Endometrial microvascular endothelial cells (primary cell): ENCODE measurements around the gene RASA3. TPM values are rescaled to one million over a fixed set of nuclear protein-coding genes. Genes with fewer than 3 reads are reported as not detected.
"Not testable (repeated sequence)": the region's sequence is repeated elsewhere in the genome, so short reads cannot be mapped to it uniquely, and the experiment has no call there.

ENCODE experiments used
- in situ Hi-C: cut with HindIII; loops from 2 replicates; pipeline ENCODE4 v1.10.0; 2017; ENCODE audit warnings: low sequenced_read_pairs, low pct_unique_long_range_greater_than_20kb; ENCODE audit errors: inconsistent ontology term
- total RNA-seq: library from RNA; depleted of rRNA; stranded (reverse); fragments of >200 nt; gene quantifications from one replicate; pipeline ENCODE4 v1.2.3, GENCODE V29; 2015; ENCODE audit errors: inconsistent ontology term

RASA3 gene
- total RNA-seq, 1 donor from 2014 or later = 56.0 TPM

DNA sequence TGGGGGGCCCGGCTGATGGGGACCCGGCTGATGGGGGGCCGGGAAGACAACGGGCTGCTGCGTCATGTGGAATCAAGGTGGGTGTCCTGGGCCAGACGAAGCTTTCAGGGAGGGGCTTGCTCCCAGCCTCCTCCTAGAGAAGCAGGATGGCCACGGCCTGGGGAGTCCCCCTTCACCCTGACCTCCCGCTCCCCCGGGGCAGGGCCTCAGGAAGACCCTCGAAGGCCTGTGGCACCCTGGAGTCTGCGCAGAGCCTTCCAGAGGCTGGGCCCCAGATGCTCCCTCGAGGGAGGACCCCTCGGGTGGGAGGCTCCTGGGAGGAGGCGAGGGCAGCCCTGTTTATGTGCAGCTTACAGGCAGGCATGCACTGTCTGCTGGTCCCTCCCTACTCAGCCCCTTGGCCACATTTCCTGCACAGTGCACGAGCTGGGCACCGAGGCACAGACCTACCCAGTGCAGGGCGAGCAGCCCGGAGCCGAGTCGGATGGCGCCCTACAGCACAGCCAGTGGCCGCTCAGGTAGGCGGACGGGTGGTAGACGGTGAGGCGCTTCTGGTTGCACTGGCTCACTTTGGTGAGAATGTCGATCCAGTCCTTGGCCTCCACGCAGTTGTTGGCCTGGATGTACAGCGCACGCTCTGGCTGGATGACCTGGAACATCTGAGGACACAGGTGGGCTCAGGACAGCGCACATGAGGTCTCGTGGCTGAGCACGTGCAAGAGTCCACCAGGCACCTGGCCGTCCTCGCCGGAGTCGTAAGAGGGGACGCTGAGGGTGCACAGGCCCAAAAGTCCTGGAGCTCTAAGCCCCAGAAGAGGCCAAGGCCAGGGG is 136.1 kb downstream of the RASA3 start:
- in situ Hi-C loops = no loop called here

DNA sequence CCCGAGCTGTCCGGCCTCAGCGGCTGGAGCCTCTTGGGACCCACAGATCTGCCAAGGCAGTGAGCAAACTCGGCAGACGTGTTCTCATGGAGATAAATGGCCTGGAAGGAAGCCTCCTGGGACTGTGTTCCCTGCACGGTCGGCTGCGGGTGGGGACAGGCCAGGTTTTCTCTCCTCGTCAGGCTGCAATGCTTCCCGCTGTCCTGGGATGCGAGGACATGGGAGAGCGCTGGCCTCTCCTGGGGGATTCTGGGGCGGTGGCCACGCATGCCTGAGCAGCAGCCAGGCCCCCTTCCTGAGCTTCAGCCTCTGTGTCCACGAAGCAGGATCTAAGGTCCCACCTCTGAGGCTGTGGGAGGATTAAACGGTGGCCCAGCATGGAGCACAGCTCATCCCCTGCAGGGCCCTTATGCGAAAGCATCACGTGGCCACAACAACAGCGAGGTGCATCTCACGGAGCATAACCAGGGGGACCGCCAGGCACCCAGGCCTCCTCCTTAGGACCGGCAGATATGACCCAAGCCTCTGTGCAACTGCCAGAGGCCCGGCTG is 137.3 kb downstream of the RASA3 start:
- in situ Hi-C loops = no loop called here

DNA sequence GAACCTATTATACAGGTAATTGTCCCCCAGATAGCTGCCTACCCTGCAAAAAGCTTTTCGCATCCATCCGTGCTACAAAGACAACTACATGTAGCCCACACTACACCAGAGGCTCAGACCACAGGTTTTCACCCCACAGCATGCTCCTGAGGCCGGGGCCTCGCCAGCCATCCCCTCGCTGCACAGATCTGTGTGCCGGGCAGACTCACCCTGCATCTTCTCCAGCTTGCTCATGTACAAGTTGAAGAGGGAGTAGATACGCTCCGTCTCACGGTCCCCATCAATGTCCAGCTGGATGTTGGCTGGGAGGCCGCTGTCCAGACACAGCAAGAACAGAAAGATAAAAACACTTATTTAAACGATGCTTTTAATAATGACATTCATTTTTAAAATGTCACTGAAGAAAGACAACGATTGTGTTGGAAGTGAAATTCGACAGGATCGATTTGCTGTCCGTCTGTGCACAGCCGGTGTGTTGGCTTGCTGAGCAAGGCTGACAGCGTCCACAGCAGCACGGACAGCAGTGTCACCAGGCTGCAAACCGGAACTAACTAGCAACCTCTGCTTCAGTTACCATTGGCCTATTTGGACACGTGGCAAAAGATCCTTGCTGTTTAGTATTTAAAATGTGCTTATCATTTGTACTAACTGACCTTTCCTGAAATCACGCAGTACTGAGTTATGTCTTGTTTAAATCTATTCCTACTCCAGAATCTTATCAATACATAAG is 140.0 kb downstream of the RASA3 start:
- in situ Hi-C loops = no loop called here

DNA sequence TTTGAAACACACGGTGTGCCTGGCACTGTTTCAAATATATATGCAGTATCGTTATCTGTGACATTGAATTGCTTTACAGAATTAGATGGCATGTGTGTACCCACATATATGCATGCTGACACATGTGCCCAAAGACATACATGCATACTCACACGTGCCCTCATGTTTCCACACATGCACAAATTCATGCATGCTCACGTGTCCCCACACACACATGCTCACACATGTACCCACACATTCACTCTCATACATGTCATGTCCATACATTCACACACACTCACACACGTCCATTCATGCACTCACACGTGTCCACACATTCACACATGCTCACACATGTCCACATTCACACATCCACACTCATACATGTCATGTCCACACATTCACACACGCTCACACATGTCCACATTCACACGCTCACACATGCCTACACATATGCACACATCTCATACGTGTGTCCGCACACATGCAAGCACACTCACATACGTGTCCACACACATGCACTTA is 140.7 kb downstream of the RASA3 start:
- in situ Hi-C loops = no loop called here

DNA sequence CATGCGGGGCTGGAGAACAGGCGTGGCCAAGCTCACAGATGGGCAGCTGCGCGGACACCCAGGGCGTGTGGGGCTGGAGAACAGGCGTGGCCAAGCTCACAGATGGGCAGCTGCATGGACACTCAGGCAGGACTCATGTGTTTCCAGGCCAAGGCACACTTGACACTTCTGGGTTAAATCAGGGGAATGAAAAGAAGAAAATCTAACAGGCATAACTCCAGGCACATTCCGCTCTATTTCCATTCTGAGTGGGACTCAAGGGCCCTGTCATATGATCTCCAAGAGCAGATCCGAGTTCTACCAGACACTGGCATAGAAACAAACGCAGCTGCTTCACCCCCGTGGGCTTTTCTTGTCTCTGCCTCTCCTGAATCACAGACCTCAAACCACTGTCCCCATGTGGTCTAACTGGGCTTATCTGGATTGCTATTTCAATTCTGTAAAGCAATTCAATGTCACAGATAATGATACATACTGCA is 141.2 kb downstream of the RASA3 start:
- in situ Hi-C loops = no loop called here

DNA sequence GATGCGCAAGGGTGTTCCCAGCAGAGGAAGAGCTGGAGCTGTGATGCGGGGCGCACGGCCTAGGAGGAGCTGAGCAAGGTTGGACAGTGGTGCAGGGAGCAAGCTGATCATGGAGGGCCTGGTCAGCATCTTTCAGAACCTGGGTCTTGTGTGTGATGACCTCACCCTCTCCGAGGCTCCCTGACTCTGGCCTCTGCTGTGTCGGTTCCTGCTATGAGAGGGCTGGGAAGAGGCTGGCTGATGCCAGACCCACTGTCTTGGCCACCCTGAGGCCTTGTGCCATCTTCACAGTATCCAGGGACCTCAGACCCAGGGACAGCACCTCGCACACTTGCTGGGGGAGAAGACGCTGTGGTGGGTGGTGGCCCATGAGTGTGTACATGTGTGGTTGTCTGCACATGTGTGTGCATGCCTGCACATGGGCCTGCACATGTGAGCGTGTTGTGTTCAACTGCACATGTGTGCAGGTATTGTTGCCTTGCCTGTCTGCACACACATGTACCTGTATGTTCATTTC is 142.0 kb downstream of the RASA3 start:
- in situ Hi-C loops = no loop called here

DNA sequence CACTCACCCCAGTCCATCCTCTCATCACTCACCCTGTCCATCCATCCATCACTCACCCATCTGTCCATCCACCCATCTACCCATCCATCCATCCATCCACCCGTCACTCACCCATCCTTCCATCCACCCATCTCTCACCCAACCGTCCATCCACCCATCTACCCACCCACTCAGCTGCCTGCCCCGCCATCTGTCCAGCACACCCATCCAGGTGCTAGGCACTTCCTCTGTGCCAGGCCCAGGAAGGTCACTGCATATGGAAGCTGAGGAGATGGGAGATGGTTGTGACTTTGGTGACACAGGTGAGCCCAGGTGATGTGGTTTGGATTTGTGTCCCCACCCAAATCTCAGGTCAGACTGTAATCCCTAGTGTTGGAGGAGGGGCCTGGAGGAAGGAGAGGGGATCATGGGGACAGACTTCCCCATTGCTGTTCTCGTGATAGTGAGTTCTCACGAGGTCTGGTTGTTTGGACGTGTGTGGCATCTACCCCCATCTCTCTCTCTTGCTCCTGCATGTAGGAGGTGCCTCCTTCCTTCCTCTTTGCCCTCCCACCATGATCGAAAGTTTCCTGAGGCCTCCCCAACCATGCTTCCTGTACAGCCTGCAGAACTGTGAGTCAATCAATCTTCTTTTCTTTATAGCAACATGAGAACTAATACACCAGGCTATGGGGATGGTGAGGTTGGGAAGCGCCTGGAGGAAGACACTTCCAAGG is 142.7 kb downstream of the RASA3 start:
- in situ Hi-C loops = no loop called here

DNA sequence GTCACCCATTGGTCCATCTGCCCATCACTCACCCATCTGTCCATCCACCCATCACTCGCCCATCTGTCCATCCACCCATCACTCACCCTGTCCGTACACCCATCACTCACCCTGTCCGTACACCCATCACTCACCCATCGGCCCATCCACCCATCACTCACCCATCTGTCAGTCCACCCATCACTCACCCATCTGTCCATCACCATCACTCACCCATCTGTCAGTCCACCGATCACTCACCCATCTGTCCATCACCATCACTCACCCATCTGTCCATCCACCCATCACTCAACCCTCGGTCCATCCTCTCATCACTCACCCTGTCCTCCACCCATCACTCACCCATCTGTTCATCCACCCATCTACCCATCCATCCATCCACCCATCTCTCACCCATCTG is 143.6 kb downstream of the RASA3 start:
- in situ Hi-C loops = not testable (repeated sequence)

DNA sequence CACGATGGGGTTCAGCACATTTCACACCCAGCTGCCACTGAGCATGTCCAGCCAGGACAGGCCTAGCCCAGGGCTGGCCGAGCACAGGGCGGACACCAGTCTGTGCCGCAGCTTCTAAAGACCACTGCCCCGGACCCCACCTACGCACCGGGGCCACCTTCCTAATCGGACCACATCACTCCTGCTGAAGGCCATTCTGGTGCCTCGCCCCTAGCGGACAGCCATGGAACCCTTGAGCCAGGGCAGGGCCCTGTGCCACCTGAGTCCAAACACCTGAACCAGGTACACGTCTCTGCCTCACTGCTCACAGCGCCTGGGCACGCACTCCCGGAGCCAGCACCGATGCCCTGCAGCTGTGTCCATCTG is 150.1 kb downstream of the RASA3 start:
- in situ Hi-C loops = no loop called here

DNA sequence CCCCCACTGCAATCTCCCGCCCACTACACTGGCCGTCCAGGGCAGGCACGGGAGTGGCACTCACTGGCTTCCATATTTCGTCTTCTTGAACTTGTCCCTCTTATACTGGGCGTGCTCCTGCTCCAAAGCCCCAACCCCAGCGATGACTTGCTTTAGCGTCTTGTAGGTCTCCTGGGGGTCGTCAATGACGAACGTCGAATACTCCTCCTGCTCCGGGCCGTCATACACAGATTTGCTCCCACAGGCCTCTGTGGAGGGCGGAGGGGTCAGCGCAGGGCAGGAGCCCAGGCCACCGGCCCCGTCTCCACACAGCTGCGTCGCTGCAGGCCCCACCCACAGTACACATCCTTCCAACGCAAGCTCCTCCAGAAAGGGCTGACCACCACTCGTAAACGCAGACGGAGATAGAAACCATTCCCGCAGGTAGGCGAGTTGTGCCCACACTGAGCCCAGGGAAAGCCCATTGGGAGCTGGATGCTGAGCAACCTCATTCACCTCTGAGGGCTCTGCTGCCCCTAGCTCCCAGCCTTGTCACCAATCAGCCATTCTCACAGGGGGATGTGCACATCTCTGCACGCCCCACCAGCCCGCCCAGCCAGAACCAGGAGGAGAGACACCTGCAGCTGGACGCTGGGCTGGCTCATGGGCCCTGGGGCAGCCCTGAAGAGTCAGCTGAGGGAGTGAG is 150.7 kb downstream of the RASA3 start:
- in situ Hi-C loops = no loop called here

DNA sequence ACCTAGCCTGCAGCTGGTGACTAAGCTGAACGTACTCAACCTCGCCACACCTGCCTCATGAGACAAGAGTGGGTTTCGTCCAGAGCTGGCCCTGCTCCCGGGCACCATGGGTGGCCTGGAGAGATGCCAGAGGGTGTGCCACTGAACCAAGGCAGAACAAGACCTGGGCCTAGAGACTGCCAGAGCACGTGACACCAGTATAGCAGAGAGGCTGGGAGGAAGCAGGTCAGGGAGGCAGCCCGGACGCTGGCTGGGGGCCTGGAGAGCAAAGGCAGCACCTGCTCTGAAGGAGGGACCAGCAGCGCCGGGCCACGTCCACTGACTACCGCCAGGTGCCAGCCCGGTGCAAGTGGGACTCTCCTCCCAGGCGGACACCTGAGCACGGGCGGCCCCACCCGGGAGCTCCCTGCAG is 151.2 kb downstream of the RASA3 start:
- in situ Hi-C loops = no loop called here

DNA sequence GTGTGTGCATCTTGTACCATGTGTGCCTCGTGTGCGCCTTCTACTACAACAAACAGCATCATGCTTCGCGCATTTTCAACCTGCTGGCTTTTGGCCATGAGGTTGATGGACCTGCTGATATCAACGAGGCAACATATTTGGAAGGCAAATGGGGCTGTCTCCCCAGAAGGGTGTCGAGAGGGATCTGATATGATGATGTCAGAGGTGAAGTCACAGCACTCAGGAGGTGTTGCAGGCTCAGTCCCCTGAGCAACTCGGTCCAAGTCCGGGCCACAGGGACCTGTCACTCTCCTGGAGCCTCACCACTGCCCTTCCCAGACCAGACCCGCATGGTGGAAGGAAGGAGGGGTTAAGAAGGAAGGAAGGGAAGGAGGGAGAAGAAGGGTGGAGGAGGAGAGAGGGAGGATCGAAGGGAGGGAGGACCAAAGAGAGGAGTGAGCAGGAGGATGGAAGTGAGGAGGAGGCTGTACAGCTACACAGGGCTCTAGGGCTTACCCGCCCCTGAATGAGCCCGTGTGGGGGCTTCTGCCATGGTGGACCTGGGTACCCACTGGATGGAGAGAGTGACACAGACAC is 151.8 kb downstream of the RASA3 start:
- in situ Hi-C loops = no loop called here

DNA sequence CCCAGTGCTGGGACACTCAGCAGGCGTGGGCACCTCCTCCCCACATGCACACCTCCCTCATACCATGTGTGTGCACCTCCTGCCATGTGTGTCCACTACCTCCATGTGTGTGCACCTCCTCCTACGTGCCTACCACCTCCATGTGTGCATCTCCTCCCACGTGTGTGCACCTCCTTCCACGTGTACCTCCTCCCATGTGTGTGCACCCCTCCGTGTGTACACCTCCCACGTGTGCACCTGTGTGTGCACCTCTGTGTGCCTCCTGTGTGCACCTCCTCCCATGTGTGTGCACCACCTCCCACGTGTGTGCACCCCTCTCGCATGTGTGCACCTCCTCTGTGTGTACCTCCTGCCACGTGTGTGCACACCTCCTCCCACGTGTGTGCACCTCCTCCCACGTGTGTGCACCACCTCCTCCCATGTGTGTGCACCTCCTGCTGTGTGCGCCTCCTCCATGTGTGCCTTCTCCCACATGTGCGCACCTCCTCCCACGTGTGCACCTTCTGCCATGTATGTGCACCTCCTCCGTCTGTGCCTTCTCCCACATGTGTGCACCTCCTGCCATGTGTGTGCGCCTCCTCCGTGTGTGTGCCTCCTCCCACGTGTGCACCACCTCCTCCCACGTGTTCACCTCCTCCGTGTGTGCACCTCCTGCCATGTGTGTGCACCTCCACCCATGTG is 152.5 kb downstream of the RASA3 start:
- in situ Hi-C loops = no loop called here

DNA sequence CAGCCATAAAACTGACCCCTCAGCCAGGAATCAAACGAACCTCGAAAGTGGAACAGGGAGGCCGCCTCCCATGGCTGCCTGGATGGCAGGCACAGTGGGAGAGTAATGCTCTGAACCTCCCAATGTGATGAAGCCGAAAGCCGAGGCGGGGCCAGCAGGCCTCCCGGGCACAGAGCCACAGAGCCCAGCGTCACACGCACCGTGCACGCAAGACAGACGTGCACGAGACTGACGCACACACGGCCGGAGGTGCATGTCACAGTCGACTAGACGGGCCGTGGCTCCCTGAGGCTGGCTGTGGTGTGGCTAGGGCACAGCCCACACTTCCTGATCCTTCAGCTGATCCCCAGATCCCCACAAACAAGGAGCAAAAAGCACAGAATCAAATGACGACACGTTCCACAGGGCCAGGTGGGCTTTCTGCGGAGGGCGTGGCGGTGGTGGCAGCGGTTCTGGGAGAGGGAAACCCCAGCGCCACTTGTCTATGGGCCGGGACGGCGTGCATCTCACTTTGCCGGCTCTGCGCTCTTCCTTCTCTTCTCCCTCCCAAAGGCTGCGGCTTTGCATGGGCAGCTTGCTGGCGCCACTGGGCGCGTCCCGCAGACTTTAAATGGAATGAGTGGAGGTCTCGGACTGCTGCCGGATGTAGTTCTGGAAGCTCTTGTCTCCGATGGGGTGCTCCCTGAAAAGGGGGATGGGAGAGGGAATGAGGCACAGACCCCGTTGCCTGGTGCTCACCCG is 153.5 kb downstream of the RASA3 start:
- in situ Hi-C loops = no loop called here

DNA sequence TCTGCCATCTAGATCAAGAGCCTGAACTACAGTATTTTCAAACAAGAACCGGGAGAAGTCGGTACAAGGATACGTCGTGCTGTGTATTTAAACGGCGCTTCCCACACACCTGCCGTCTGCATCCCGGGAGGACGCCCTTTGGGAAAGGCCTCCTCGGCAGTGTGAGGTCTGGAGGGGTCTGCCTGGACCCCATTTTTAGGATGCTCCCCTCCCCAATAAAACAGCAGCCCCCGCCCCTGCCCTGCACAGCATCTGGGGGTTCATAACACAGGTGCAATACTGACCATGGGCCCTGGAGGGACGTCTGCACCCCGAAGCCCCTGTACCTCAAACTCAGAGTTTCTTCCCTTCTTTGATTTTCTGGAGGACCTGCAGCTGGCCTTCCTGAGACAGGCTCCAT is 154.4 kb downstream of the RASA3 start:
- in situ Hi-C loops = no loop called here

DNA sequence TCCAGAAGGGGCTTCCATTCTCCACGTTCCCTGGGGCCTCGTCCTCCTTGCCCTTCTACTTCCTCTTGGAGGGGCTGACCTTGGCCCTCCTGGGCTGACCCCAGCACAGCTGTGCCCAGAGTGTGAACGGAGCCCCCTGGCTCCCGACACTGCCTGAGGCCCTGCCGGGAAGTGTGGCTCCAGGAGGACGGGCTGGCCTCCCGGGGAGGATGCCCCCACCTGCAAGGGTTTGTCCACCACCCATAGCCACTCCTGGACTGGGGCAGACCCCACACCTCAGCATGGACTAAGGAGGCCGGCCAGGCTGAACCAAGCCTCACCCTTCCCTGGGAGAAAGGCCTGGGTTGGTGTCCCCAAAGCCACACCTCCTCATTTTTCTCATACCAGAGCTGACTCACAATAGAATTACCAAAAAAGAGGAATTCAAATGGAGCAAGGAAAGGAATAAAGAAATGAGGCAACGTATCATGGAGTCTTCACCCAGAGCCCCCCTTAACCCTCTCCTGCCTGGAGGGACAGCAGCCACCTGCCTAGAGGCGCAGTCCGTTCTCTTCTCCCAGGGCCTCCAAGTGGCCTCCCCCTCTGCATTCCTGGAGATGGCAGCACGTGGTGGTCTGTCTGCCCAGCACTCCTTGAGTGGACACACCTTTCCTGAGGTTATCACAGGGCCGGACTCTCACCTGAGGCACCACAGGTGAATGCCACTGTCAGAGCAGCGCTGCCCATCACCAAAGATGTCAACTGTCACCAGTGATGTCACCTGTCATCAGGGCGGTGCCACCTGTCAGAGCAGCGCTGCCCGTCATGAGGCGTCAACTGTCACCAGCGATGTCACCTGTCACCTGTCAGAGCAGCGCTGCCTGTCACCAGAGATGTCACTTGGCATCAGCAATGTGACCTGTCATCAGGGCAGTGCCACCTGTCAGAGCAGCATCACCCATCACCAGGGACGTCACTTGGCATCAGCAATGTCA is 155.4 kb downstream of the RASA3 start:
- in situ Hi-C loops = no loop called here
